ENCODE data around the gene LRMDA. TPM values are rescaled to one million over a fixed set of nuclear protein-coding genes. Genes with fewer than 3 reads are reported as not detected.

LRMDA gene
- total and polyA plus RNA-seq, 2 donors (not counting 1 experiment from before 2014, with no cell fraction given) = 0.12 TPM; not detected in 1

- Mint-ChIP-seq H3K9me3 (ENCODE audit: insufficient read depth) (peaks cover 3% of the 10 kb centered on the region), H3K27ac (no peak overlapping the region)
These were observed 362.4 kb downstream of the LRMDA start for GRCh38 chr10:75793848-75794247.

DNA sequence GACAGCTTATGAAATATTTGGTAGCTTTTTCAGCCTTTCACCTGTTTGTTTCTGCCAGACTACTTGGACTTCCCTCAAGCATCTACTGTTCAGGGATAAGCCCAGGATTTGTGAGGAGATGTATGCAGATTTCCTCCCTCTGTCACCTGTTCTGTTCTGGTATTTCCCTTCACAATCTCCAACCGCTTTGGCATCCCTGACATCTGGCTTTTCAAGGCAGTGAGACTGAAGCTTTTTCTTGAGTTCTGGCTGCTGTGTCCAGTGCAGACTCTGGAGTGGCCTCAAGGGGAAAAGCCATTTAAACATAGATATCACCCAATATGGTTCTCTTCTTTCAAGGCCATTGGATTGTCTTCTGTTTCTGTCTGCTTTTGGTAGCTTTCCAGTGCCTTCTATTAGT, 369.7 kb downstream of the LRMDA start:
- Histone ChIP-seq H3K9me3 (ENCODE audit: control extremely low read depth in 1 of 3, control insufficient read depth in 2 of 3, insufficient read depth in 1 of 3, low read length in 2 of 3) (peaks cover 0 to 4% (median 0%) of the 10 kb centered on the region in 3 donors), H3K27ac (ENCODE audit: low read length in 2 of 2) (no peak overlapping the region), H3K9ac (ENCODE audit: low read length) (no peak overlapping the region), H3K4me1 (ENCODE audit: control insufficient read depth in 2 of 2, insufficient read depth in 2 of 2, low read length in 2 of 2) (no peaks in the 10 kb centered on the region), H3K4me3 (ENCODE audit: control extremely low read depth in 1 of 5, extremely low read depth in 1 of 5, insufficient read depth in 1 of 5, low read depth in 2 of 5, low read length in 4 of 5) (no peak overlapping the region), H3K4me2 (replicated peaks; ENCODE audit: low read depth, low read length, poor library complexity, severe bottlenecking) (no peak overlapping the region), H3K79me2 (ENCODE audit: control insufficient read depth, insufficient read depth, low read length) (no peaks in the 10 kb centered on the region), H4K20me1 (ENCODE audit: control insufficient read depth, insufficient read depth, low read length, poor library complexity, severe bottlenecking) (no peaks in the 10 kb centered on the region), H3K36me3 (replicated peaks in 1 of 2; ENCODE audit: control extremely low read depth in 1 of 2, control insufficient read depth in 1 of 2, extremely low read depth in 1 of 2, insufficient read depth in 2 of 2, low read length in 1 of 2) (no peaks in the 10 kb centered on the region), H3K27me3 (replicated peaks in 1 of 4; ENCODE audit: control extremely low read depth in 1 of 4, control insufficient read depth in 3 of 4, insufficient read depth in 4 of 4, low read length in 3 of 4) (peaks cover 0 to 2% (median 0%) of the 10 kb centered on the region in 4 experiments), H2AFZ (ENCODE audit: insufficient read depth, low read depth, low read length, poor library complexity, severe bottlenecking) (no peak overlapping the region)
- ATAC-seq (ENCODE audit: low read depth) = no peak
- 67% methylated on average over 1 of the region's 1 CpG for WGBS (ENCODE audit: insufficient coverage)
- TF ChIP-seq EZH2 (IDR thresholded peaks at IDR 0.05; ENCODE audit: borderline replicate concordance, insufficient read depth, low read depth, low read length, poor library complexity, severe bottlenecking) (no peak), CTCF (IDR thresholded peaks at IDR 0.05) (no peak)
- Mint-ChIP-seq H3K9me3 (ENCODE audit: insufficient read depth) (peaks cover 3% of the 10 kb centered on the region), H3K27ac (no peak overlapping the region), H3K4me1 (no peaks in the 10 kb centered on the region), H3K27me3 (peaks cover 3% of the 10 kb centered on the region), H3K4me3 (no peak overlapping the region)
- no peak for DNase-seq
- ChIA-PET POLR2A (no interaction called here), CTCF (no interaction called here)
- intact Hi-C loops (cut with micrococcal nuclease) = no loop called here

More at GRCh38 chr10:75793848-75794247, 362.4 kb downstream of the LRMDA start:
- H4K20me1 ChIP-seq (ENCODE audit: control insufficient read depth, insufficient read depth, low read length, poor library complexity, severe bottlenecking) = no peaks in the 10 kb centered on the region
- no peak overlapping the region for H3K4me2 ChIP-seq (replicated peaks; ENCODE audit: low read depth, low read length, poor library complexity, severe bottlenecking)
- no peaks in the 10 kb centered on the region for H3K4me1 ChIP-seq (ENCODE audit: control insufficient read depth in 2 of 2, insufficient read depth in 2 of 2, low read length in 2 of 2)
- ATAC-seq (ENCODE audit: low read depth) = no peak
- no peak for DNase-seq
- H3K36me3 ChIP-seq (replicated peaks in 1 of 2; ENCODE audit: control extremely low read depth in 1 of 2, control insufficient read depth in 1 of 2, extremely low read depth in 1 of 2, insufficient read depth in 2 of 2, low read length in 1 of 2) = no peaks in the 10 kb centered on the region
- H3K4me3 ChIP-seq (ENCODE audit: control extremely low read depth in 1 of 5, extremely low read depth in 1 of 5, insufficient read depth in 1 of 5, low read depth in 2 of 5, low read length in 4 of 5) = no peak overlapping the region
- TF ChIP-seq CTCF (IDR thresholded peaks at IDR 0.05) = no peak
- TF ChIP-seq EZH2 (IDR thresholded peaks at IDR 0.05; ENCODE audit: borderline replicate concordance, insufficient read depth, low read depth, low read length, poor library complexity, severe bottlenecking) = no peak
- H3K27me3 ChIP-seq (replicated peaks in 1 of 4; ENCODE audit: control extremely low read depth in 1 of 4, control insufficient read depth in 3 of 4, insufficient read depth in 4 of 4, low read length in 3 of 4) = no peaks in the 10 kb centered on the region
- no peak overlapping the region for H2AFZ ChIP-seq (ENCODE audit: insufficient read depth, low read depth, low read length, poor library complexity, severe bottlenecking)
- H3K27ac ChIP-seq (ENCODE audit: low read length in 2 of 2) = no peak overlapping the region
- H3K4me1 Mint-ChIP-seq = no peaks in the 10 kb centered on the region
- no peaks in the 10 kb centered on the region for H3K79me2 ChIP-seq (ENCODE audit: control insufficient read depth, insufficient read depth, low read length)
- 100% methylated on average over 1 of the region's 1 CpG for WGBS (ENCODE audit: insufficient coverage)
- H3K4me3 Mint-ChIP-seq = no peak overlapping the region
- H3K9ac ChIP-seq (ENCODE audit: low read length) = no peak overlapping the region
- intact Hi-C loops (cut with micrococcal nuclease) = no loop called here
- H3K27me3 Mint-ChIP-seq = peaks cover 3% of the 10 kb centered on the region
- ChIA-PET CTCF (no interaction called here), POLR2A (no interaction called here)
- peaks cover 0 to 4% (median 1%) of the 10 kb centered on the region in 3 donors for H3K9me3 ChIP-seq (ENCODE audit: control extremely low read depth in 1 of 3, control insufficient read depth in 2 of 3, insufficient read depth in 1 of 3, low read length in 2 of 3)
